GM21723 (cell line): ENCODE data around the gene KCNE3.
"Not testable (repeated sequence)": the region's sequence is repeated elsewhere in the genome, so short reads cannot be mapped to it uniquely, and the experiment has no call there.

Source experiments
- ATAC-seq: cut with Tn5 transposase; IDR thresholded peaks from one replicate; pipeline ENCODE4 v1.9.1; 2021; ENCODE audit warnings: mild to moderate bottlenecking, moderate library complexity; ENCODE audit not compliant: unreplicated experiment

KCNE3 gene

DNA sequence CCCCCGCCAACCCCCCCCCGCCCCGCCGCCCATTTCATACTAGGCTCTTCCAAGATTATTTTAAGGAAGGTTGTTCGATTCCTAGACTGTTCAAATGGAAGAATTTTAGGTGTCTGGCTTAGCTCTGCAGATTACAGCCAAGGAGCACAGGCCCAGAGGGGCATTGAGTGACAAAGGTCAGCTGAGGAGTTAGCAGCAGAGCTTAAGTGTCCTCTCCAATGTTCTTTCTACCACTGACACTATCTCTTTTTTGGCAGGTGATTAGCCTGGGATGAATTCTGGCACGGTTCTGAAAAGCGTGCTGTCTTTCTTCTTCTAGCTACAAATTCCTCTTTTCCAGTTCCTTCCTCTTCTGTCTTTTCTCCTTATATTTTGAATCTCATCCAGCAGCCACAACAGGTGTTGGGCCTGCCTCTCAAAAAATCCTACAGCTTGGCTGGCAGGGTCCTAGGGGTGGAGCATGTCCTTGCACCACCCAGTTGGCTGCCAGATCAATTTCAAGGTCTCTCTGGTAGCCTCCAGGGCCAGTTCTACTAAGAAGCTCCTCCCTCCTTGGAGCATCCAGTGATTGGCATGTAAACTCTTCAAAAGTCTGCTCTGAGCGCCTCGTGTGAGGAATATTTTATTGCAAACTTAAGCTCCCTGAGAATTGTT lies 23.0 kb downstream of the KCNE3 start:
- ATAC-seq, result no peak

DNA sequence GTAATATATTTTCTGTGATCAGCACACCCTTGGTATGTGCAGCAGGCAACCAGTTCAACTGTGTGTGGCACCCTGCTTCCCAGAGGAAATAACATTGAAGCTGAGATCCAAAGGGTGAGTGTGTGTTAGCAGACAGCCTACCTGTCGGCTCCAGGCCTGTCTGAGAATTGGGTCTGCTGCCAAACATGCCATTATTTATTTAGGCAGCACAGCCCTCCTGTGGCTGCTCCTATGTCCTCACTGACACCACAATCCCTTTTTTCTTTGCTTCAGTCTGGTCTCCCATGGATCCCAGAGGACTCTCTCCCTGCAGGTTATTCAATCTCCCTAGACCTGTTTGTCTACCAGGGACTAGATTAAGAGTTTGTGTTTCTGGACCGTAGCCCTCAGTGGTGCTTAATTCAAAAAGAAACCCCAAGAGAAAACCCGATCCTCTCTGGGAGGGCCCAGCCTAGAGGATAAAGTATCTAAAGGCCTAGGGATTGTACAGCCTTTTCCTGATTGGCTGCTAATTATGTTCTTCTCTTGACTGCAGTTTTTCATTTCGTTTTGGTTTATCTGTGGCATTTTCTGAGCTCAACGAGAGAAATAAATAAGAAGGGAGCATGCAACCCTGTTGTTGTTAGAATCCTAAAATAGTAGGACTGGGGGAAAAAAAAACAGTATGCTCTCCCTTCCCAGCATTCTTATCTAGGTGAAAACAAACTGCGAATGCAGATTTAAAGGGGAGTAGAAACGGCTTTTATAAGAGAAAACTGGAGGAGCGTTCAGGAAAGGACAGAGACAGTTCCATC lies 24.1 kb downstream of the KCNE3 start:
- ATAC-seq, result no peak

DNA sequence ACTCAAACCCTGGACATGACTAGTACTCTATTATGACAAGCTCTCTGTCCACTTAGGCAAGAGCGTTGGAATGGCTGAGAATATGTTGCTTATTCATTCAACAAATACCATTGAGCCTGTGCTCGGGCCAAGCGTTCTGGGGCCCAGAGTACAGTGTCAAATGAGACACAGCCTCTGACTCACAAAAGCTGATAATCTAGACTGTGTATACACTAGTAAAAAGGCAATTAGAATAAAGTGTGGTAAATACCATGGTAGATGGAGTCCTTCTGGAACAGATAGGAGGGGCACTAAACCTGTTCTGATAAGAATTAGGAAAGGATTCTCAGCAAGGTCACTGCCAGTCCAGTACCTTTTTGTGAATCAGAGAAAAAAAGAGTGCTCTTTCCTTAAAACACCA lies 24.7 kb downstream of the KCNE3 start:
- ATAC-seq, result no peak

DNA sequence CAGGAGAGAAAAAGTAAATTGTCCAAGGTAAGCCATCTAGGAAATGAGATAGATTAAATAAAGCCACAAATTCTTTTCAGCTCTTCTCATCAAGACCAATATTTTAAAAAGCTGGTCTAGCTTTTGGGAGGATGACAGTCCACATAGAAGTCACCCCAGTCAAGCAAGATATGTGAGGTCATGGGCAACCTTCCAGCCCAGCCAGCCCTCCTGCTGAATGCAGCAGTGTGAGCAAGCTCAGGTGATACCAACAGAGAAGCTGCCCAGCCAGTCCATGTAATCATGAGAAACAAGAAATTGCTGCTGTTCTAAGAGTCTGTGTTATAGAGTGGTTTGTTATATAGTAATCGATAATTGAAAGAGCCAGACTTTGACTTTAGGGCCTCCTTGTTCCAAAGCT lies 28.7 kb downstream of the KCNE3 start:
- no peak for ATAC-seq

DNA sequence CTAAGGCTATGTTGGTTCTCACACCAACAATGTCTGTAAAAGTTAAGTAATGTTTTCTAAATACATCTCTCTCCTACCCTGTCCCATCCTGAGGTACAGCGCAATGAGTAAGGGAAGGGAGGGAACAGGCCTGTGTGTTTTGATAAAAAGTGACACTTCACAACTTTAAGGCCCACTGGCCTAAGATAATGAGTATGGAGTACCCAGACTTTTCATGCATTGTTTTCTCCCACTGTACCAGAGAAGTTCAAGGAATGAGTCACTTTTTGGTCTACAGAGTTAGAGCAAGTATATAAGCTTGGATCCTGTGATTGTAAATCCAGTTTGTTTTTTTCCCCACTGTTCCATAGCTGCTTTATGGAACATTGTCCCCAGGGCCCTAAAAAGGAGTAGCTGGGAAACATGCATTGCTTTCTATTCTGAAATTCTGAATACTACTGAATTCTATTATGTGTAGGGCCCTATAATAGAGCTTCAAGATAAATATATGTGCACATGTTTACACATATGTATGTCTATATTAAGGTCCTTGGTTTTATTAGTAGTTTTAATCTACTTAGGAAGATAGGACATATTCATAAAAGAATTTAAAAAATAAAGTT lies 29.8 kb downstream of the KCNE3 start:
- ATAC-seq, result no peak

DNA sequence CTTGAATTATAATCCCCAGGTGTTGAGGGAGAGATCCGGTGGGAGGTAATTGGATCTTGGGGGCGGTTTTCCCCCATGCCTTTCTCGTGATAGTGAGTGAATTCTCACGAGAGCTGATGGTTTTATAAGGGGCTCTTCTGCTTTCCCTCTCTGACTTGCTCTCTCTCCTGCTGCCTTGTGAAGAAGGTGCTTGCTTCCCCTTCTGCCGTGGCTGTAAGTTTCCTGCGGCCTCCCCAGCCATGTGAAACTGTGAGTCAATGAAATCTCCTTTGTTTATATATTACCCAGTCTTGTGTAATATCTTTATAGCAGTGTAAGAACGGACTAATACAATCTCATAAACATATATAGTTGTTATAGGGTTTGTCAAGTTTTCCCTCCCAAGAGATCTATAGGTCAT lies 32.8 kb downstream of the KCNE3 start:
- ATAC-seq, result no peak

DNA sequence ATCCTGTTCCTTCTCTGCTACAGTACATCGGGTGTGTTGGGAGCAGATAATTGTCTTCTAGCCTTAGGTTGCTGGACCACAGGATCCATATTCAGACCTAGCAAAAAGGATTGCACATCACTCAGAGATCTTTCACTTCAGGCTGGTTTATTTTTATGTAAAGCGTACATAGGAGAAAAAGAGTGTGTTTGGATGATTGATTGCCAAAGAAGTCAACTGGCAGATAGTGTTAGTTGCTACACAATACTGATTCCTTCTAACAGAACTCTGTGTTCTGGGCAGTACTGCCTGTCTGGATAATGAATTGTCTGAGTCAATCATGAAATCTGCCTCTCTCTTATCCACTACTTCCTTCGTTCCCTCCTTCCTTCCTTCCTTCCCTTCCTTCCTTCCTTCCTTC lies 38.1 kb downstream of the KCNE3 start:
- no peak for ATAC-seq

DNA sequence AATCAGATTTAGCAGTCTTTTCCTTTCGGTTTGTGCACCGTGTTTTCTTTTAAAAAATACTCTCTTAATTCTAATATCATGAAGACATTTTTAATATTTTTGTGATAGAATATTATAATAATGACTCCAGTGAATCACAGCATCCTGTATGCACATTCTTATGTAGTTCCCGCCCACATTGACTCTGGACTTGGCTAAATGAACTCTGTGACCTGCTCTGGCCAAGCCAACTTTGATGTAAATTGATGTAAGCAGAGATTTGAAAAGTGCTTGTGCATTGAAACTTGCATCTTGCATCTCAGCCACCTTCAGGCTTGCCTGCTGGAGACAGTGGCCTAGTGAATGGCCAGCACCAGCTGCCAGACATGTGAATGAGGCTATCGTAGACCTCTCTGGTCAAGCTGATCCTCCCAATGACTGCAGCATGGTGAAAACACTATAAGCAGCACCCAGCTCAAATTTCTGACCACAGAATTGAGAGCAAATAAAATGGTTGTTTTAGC lies 39.9 kb downstream of the KCNE3 start:
- ATAC-seq, result no peak

DNA sequence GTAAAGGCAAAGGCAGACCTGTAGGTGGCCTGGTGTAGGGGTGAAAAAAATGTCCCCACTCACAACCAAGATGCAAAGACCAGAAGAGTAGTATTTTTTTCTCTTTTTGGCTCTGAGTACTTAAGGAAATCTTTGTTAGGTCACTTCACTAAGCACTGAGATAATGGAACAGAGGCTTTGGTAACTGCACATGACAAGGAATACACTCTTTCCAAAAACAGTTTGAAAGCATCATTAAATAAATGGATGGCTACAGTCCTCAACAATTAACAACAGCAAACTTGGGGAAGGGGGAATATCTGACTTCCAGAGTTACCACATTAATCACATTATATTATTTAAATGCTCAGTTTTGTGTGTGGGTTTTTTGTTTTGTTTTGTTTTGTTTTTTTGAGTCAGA lies 42.2 kb downstream of the KCNE3 start:
- no peak for ATAC-seq

DNA sequence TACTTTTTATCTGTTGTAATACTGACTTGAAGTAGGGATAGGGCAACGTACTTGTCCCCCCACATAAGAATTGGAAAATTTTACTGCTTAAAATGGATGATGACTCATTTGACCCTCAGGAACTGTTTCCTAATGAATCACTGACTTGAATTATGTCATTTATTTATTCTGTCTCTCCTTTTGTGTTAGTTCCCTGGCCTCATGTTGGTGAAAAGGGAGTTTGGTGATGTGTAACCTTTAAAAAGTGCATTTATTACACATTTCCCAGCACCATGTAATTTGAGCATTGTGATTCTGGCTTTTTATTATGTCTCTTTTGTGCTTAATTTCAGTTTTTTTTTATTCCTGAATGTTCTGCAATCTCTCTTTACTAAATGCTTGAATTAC lies 48.8 kb downstream of the KCNE3 start:
- no peak for ATAC-seq

DNA sequence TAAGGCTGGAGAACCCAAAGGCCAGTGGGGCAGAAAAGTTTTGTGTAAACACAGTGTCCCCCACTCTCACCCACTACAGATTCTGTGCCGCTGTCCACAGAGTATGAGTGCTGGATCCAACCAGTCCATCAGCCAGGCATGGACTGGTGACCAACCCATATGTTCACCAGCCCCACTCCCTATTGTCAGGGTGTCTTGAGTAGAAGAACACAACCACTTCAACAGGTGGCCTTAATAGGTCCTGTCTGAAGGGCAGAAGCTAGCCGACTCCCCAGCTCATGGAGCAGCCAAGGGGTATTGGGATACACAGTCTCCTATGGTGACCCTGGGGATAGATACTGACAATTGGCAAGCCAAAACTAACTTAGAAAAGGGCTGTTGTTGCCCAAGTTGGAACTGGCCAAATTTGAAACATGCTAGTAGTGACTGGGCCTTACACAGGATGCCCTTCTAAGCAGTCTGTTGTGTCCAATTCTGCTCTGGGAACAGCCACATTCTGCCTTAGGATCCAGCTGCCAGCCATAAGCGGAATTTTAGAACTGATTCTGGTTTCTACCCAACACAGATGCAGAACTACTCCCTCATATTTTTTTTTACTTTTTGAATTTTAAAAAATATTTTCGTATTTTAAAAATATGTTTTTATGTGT lies 49.4 kb downstream of the KCNE3 start:
- ATAC-seq, result no peak

DNA sequence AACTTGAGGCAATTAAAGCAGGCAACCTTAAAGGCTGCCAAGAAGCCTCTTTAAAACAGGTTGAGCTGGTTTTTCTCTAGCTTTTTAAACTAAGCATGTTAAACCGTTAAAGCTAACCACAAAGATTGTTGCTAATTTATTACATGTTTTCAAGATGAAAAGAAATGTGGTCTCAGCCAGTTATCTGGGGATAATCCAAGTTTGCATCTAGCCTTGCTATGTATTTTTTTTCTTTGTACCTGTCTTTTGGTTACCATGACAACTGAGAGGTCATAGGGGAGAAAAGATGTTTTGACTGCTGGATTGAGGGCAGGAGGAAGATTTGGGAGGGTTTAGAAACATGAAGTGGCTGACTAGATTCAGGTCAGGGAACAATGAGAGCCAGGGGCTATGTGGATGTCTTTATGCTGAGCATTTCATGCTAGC lies 50.0 kb downstream of the KCNE3 start:
- no peak for ATAC-seq

DNA sequence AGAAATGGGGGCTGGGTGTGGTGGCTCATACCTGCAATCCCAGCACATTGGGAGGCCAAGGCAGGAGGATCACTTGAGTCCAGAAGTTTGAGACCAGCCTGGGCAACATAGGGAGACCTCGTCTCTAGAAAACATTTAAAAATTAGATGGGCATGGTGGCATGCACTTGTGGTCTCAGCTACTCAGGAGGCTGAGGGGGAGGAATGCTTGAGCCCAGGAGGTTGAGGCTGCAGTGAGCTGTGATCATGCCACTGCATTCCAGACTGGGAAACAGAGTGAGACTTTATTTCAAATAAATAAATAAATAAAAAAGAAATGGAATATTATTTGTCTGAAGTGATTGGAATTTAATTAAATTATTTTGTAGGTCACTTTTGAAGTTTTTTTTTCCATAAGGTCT lies 50.4 kb downstream of the KCNE3 start:
- not testable (repeated sequence) for ATAC-seq

DNA sequence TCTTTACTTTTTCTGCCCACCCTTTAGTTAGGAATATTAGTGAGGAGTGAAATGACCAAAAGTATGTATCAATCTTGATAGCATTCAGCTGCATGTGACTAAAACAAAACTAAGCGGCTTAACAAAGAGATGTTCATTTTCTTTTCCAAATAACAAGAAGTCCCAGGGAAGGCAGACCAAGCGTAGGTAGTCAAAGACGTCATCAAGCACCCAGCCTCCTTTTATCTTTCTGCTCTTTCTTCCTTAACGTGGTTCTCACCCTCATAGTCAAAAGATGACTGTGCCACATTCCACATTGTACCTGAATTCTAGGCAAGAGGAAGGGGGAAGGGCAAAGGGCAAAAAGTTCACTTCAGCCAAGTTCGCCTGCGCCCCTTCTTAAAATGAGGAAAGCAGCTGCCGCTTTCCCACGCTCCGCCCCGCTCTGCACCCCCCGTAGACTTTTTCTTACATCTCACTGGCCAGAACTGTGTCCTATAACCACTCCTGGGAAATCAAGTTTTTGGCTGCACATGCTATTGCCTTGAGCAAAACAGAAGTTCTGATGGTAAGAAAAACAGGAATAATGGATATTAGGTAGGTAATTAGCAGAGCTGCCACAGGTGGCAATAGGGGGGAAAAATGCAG lies 54.5 kb downstream of the KCNE3 start:
- no peak for ATAC-seq

DNA sequence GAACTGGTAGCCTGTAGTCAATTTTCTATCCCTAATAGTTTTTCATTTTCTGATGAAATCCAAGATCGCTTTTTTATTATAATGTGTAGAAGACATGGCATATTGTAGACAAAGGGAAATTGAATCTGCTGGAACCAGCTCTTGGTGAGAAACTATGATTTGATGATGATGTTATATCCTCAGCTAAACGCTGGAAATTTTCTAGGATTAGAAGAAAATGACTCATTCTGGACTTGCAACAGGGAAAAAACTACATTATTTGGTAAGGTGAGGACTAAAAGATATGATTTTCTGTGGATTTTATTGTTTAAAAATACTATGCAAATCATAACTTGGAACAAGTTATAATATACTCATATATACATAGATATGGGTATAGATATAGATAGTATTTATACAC lies 55.0 kb downstream of the KCNE3 start:
- no peak for ATAC-seq

DNA sequence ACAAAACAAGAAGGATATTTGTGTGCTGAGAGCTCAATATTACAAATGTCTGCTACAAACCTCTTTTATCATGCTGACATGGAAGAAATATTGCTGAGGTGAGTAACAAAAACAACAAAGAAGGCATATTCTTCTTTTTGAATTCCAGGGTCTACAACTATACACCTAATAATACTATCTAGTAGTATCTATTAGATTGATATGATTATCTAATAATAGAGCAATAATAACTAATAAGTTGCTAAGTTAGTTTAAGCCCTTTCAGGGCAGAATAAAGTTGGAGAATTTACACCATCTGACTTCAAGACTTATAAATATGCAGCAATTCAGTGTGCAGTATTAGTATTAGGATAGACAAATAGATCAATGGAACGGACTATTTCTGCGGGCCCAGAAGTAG lies 57.7 kb downstream of the KCNE3 start:
- no peak for ATAC-seq
